Kidney (tissue), 14 donors: ENCODE results near the gene FUT3. TPM values are rescaled to one million over a fixed set of nuclear protein-coding genes. Genes with fewer than 3 reads are reported as not detected.
"Not testable (repeated sequence)": the region's sequence is repeated elsewhere in the genome, so short reads cannot be mapped to it uniquely, and the experiment has no call there.

Experiments
- DNase-seq, 5 donors: peaks; one replicate each; pipeline ENCODE4 v3.0.0-alpha.2; 2013 to 2020
- FAIRE-seq: peaks from 2 replicates; lab custom pipeline; 2012; peaks lifted over from hg19 to GRCh38; lab: Jason Lieb, UNC
- H3K27ac ChIP-seq, 2 donors: one replicate each; pipeline ENCODE4 v1.7.0; 2013; ENCODE audit warnings: low read depth in 2 of 2, low read length in 2 of 2, inconsistent platforms in 1 of 2
- H3K27me3 ChIP-seq: one replicate; pipeline ENCODE4 v1.7.1; 2013; ENCODE audit warnings: low read length, inconsistent platforms; ENCODE audit not compliant: control insufficient read depth, insufficient read depth
- H3K36me3 ChIP-seq, 3 donors: one replicate each; pipeline versions ENCODE4 v1.7.0 to v1.7.1; 2013; ENCODE audit warnings: low read length in 3 of 3, control low read depth in 1 of 3, inconsistent platforms in 1 of 3; ENCODE audit not compliant: insufficient read depth in 3 of 3, control insufficient read depth in 2 of 3
- H3K4me1 ChIP-seq, 3 donors: one replicate each; pipeline versions ENCODE4 v1.7.0 to v1.7.1; 2013; ENCODE audit warnings: low read length in 3 of 3, inconsistent platforms in 1 of 3, low read depth in 1 of 3; ENCODE audit not compliant: control insufficient read depth in 2 of 3, insufficient read depth in 2 of 3
- H3K4me3 ChIP-seq, 3 donors: one replicate each; pipeline versions ENCODE4 v1.7.0 to v1.8.1; 2013; ENCODE audit warnings: low read length in 3 of 3, control low read depth in 1 of 3, inconsistent platforms in 1 of 3
- H3K9ac ChIP-seq, 3 donors: one replicate each; pipeline versions ENCODE4 v1.7.0 to v1.7.1; 2013; ENCODE audit warnings: low read length in 3 of 3, control low read depth in 1 of 3, inconsistent platforms in 1 of 3
- H3K9me3 ChIP-seq, 3 donors: one replicate each; pipeline versions ENCODE4 v1.7.0 to v1.7.1; 2013; ENCODE audit warnings: low read length in 3 of 3, control low read depth in 1 of 3, inconsistent platforms in 1 of 3; ENCODE audit not compliant: control insufficient read depth in 2 of 3, insufficient read depth in 1 of 3
- CTCF ChIP-seq: IDR thresholded peaks from 3 replicates; pipeline ENCODE4 v1.5.1; 2012; ENCODE audit warnings: mild to moderate bottlenecking, moderate library complexity, borderline replicate concordance; ENCODE audit not compliant: insufficient read depth; ENCODE audit errors: extremely low read depth
- intact Hi-C: fragments of 100-400 bp; cut with DNase I; formaldehyde crosslinking; loops from one replicate; pipeline ENCODE4 v1.11.1; 2022
- polyA plus RNA-seq: library from polyadenylated mRNA; stranded (reverse); fragments of 350-450 nt; fragmentation: Illumina TruSeq; extraction: RNeasy Lipid Tissue Mini Kit (QIAGEN cat#74804); gene quantifications from one replicate; pipeline ENCODE4 v1.2.3, GENCODE V29; 2014; ENCODE audit warnings: low read depth, low replicate concordance; ENCODE audit not compliant: insufficient read depth
- total RNA-seq: library from RNA; stranded (reverse); fragmentation: NEBNext Ultra II Directional; extraction: Animal tissue kit (Norgen Biotek cat#: 25700); gene quantifications from one replicate; pipeline ENCODE4 v1.2.1, GENCODE V29; 2021
- donor health status: control.
- donor health status: control.
- donor health status: control.
- donor health status: control.
- donor health status: control.
- donor health status: DM: yes; HTN: yes; CAD: no.
- donor health status: Normal renal cell carcinoma (clear cell type).

Gene FUT3
- total and polyA plus RNA-seq, 2 donors from 2014 or later = 3.0 to 6.5 TPM

- FAIRE-seq = no peak
- intact Hi-C loops = no loop called here
- no peak for TF ChIP-seq CTCF
Measured at GRCh38 chr19:5844456-5845433, 6.5 kb downstream of the FUT3 start.

GRCh38 chr19:5843295-5843927 is 7.8 kb downstream of the FUT3 start:
- H3K36me3 ChIP-seq = no peaks in the 10 kb centered on the region
- no peak for TF ChIP-seq CTCF
- H3K27ac ChIP-seq = no peak overlapping the region
- no peak for FAIRE-seq
- peak in 1 of 5 donors; percentile 30 for DNase-seq
- intact Hi-C loops = no loop called here
- H3K4me3 ChIP-seq = no peak overlapping the region
- H3K27me3 ChIP-seq = no peaks in the 10 kb centered on the region
- H3K9ac ChIP-seq = no peak overlapping the region
- no peaks in the 10 kb centered on the region for H3K9me3 ChIP-seq
- no peaks in the 10 kb centered on the region for H3K4me1 ChIP-seq

More at GRCh38 chr19:5844456-5845433, 6.5 kb downstream of the FUT3 start:
- Histone ChIP-seq H3K4me3 (no peak overlapping the region), H3K4me1 (no peaks in the 10 kb centered on the region), H3K9me3 (no peaks in the 10 kb centered on the region), H3K9ac (no peak overlapping the region), H3K27ac (no peak overlapping the region), H3K27me3 (no peaks in the 10 kb centered on the region), H3K36me3 (no peaks in the 10 kb centered on the region)
- DNase-seq = no peak

GRCh38 chr19:5841735-5842111 is 9.5 kb downstream of the FUT3 start:
- H3K27me3 ChIP-seq, H3K9me3 ChIP-seq, DNase-seq, H3K4me3 ChIP-seq, H3K9ac ChIP-seq, intact Hi-C loops, H3K36me3 ChIP-seq, H3K4me1 ChIP-seq, FAIRE-seq: not testable (repeated sequence)
- H3K27ac ChIP-seq = peak overlapping the region in 1 of 2 donors; percentile 78
